Measurements from ENCODE around the gene OR5H2.
"Not testable (repeated sequence)": the region's sequence is repeated elsewhere in the genome, so short reads cannot be mapped to it uniquely, and the experiment has no call there.

Gene OR5H2

DNA sequence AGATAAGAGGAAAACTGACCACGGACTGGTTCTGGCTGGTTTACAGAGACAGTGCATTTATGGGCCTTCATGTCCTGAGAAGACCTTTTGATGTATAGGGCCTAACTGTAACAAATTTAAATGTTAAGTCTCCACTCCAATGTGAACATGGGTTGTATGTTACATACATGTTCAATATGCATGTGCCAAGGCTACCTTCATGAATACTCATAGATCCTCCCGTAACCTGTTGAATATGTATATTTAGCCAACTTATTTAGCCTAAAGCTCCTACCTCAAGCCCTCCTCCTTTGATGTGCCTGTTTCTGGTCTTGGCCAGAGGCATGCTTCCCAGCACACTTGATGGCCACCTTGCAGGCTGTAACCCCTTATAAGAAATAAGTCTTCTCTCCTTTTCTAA is at the start of gene OR5H2:
OR5H2 (plus strand) TSS at position 301 of the 400 bp plus-strand sequence. CDS start 398 bp downstream, outside the sequence.
- DNase-seq: no peak

DNA sequence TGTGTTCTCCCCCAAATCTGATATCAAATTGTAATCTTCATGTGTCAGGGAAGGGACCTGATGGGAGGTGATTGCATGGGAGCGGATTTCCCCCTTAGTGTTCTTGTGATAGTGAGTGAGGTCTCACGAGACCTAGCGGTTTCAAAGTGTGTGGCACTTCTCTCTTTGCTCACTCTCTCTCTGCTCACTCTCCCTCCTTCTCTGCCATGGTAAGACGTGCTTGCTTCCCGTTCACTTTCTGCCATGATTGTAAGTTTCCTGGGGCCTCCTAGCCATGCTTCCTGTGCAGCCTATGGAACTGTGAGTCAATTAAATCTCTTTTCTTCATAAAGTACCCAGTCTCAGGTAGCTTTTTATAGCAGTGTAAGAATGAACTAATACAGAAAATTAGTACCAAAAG is 48.8 kb upstream of the OR5H2 start:
- peak in 1 of 2 donors; percentile 6 for DNase-seq

DNA sequence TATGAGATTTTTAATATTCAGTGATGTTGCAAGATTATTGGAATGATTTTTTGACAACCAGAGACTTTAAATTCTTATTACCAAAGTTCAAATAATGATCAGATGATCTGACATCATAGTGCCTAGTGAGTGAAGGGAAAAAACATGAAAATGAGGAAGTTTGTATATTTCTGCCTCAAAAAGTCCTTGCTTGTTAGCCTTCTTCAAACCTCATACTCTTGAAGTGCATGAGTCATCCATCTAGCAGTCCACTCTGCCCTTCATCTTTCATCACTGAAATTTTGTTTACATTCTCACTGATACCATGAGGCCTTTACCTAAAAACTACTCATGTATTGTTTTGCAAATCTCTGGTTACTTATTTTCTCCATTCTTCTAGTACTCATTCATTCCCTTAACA is 42.2 kb upstream of the OR5H2 start:
- peak; percentile 63 to 78 for DNase-seq

DNA sequence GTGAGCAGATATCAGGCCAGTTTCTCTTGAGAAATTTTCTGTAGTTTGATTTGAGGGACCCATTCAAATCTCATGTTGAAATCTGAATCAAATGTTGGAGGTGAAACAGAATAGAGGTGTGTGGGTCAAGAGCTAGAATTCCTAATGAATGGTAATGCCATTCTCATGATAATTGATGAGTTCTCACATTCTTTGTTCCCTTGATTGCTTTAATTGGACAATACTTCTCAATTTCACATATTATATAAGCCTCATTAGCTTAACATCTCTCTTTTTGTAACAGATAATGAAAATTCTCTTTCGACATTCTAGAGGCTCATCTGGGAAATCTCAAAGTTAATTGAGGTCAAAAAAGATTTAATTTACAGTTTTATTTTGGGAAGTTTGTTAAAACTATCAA is 40.1 kb upstream of the OR5H2 start:
- no peak for DNase-seq

DNA sequence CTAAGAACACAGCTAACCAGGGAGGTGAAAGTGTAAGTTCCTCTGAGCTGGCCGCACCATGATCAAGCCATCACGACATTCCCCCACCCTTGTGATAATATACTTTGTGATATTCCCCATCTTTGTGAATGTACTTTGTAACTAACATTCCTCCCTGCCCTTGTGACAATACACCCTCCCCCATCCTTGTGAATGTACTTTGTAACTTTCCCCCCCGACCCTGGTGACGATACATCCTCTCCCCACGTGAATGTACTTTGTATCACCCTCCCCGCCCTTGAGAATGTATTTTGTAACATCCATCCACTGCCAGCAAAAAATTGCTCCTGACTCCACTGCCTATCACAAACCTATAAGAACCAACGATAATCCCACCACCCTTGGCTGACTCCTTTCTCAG is 38.5 kb upstream of the OR5H2 start:
- DNase-seq: no peak

DNA sequence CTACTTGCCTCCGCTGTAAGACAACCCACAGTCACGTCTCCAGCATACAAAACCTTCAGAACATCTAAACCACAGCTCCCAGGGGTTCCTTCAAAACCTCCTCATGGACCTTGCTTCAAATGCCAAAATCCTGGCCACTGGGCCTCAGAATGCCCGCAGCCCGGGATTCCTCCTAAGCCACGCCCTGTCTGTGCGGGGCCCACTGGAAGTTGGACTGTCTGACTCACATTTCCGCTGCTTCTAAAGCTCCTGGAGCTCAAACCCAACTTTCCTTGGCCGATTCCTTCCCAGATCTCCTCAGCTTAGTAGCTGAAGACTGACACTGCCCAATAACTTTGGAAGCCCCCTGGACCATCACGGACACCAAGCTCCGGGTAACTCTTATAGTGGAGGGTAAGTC is 36.2 kb upstream of the OR5H2 start:
- no peak for DNase-seq

DNA sequence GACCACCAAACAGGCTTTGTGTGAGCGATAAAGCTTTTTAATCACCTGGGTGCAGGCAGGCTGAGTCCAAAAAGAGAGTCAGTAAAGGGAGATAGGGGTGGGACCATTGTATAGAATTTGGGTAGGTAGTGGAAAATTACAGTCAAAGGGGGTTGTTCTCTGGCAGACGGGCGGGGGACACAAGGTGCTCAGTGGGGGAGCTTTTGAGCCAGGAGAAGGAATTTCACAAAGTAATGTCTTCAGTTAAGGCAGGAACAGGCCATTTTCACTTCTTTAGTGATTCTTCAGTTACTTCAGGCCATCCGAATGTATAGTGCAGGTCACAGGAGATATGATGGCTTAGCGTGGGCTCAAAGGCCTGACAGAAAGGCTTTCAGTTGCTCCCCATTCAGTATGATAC is 26.3 kb upstream of the OR5H2 start:
- not testable (repeated sequence) for DNase-seq

DNA sequence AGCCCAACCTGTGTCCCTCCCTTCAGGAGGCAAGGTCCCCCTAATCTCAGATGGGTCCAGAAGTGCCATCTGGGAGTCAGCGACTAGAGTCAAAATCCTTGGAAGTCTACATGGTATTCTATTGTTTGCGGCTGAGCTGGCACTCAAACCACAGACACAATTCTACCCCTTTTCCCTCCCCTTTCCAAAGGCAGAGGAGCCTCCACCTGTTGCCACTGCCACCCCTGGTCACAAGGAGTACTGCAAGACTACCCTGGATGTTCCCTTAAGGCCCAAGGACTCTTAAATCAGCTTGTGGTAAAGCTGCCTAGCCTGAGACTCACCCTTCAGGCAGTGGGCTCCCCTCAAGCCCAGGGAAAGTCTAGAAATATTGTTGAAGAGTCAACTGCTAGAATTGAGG is 22.6 kb upstream of the OR5H2 start:
- DNase-seq: peak in 1 of 2 donors; percentile 3

DNA sequence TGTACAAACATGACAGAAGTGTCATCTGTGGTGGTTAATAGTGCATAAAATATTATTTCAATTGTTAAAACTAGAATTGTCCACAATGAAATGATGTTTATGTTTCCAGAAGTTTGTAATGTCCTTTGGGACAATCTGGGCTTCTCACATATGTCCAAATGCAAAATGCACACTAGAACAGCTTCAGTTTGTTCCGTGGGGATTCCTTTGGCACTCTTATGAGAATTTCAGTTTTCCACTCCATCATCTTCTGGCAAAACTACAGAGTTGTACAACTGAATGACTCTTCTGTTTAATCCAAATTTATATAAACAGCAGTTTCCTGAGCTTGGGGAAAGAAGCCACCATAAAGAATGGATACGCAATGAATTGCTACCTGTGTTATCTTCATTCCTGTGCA is 20.3 kb upstream of the OR5H2 start:
- no peak for DNase-seq

DNA sequence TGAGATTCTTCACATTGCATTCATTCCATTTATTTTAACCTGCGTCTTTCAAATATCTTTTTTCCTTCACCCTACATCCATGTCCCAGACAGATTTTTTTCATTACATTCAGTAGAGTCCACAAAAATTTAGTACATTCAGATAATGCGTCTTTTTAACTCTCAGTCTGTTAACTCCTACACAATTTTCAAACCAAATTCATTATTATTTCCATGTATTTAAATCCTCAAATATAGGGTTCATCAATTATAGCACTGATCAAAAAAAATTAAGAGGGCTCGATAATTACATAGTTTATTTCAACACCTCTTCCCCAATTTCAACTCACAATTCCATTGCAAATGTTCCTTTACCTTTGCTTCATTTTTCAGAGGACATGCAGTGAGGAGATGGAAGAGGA is 18.4 kb upstream of the OR5H2 start, which contains the start of gene OR5H6:
OR5H6 (plus strand) TSS at position 301 of the 400 bp plus-strand sequence; CDS start at position 390, 89 bp downstream.
- no peak for DNase-seq

DNA sequence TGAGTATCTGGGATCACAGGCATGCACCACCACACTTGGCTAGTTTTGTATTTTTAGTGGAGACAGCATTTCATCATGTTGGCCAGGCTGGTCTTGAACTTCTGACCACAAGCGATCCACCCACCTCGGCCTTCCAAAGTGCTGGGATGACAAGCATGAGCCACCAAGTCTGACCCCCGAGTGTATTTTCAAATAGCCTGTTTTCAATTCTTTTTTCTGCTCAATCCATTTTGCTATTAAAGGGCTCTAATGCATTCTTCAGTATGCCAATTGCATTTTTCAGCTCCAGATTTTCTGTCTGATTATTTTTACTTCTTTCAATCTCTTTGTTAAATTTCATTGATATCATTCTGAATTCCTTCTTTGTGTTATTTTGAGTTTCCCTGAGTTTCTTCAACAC is 12.5 kb upstream of the OR5H2 start:
- DNase-seq: no peak

DNA sequence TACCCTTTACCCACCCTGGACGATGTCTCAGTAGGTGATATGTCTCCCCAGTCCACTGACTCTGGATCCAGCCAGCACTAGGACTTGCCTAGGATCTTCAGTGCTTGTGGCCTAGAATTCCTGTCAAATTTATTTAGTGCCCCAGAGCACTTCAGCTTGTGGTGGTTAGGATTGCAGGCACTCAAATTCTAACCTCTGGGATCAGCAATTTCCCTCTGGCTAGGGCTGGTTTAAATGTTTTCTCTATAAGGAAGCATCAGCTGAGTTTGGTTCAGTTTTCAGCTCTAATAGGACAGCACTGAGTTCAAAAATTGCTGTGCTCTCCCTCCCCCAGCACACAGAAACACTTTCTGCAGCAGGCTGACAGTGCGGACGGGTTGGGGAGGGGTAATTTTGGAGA is 10.2 kb upstream of the OR5H2 start:
- DNase-seq: no peak

DNA sequence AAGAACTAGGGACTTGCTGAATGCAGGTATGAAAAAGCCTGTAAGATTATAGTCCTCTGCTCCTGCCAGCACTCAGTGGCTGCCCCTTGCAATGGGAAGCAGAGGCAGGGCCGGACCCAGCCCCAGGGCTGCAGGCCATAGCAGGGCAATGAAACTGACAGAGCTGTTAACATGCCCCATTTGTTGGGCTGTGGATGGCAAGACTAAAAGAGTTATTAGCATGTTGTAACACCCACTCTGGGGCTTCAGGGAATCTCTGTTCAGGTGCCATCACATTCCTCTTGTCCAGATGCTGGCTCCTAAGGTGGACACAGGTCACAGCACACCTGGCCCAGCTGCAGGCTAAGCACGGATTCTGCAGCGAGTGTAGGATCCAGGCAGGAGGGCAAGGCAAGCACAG is 7.4 kb upstream of the OR5H2 start:
- DNase-seq: no peak

DNA sequence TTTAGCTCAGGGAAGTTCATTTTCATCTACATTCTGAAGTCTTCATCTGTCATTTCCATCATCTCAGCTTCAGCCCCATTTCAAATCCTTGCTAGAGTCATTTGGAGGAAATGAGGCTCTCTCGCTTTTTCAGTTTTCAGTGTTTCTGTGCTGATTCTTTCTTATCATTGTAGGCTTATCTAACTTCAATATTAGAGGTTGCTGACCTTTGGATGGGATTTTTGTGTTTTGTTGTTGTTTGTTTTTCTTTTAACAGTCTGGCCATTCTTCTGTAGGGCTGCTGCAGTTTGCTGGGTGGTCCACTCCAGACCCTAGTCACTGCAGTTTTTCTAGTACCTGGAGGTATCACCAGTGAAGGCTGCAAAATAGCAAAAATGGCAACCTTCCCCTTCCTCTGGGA is 8.6 kb downstream of the OR5H2 start:
- no peak for DNase-seq

DNA sequence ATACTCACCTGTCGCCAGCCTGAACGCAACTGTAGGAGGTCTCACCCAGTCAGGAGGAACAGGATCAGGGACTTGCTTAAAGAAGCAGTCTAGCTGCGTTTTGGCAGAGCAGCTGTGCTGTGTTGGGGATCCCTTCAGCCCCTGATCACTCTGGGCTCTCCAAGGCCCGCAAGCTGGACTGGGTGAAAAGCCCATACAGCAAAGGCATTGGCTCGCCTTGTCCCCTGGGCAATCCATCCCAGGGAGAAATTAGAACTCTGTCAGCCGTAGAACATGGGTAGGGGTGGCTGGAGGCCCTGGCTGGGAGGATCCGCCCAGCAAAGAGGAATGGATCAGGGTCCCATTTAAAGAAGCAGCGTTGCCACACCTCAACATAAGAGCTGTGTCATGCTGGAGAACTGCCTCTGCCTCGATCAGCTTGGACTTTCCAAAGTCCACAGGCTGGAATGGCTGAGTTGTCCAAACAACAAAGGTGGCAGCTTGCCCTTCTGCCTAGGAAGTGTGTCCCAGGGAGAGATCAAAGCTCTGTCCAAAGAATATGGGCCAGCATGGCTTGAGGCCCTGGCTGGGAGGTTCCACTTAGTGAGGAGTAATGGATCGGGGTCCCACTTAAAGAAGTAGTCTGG is 9.1 kb downstream of the OR5H2 start:
- no peak for DNase-seq

DNA sequence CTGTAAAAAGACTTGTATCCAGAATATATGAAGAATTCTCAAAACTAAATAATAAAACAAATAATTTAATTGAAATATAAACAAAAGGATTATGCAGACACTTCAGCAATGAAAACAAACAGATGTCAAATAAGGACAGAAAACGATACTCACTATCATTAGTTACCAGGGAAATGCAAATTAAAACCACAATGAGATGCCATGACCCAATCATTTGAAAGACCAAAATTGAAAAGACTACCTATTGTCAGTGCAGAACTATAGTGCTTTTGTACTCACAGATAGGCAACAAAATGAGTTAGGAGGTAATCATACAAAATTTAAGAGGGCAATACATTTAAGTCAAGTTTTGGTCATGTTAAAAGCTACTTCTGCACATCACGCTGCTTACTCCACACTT is 39.8 kb downstream of the OR5H2 start:
- no peak for DNase-seq

DNA sequence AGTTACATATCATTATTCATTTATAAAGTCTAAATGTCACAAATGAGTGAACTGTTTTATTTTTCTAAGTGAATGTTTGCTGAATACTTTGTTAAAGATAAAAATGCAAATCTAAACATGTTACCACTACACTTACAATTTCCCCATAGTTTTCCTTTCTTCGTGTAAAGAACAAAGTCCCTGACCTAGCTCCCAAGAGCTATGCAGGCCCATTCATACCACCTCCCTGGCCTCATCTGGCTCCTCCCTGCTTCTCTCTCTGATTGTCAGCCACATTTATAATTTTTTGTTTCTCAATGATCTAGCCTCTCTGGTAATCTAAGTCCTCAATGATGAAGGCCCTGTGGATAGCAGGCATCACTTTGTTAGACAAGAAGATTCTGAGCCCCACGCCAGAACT is 40.4 kb downstream of the OR5H2 start:
- no peak for DNase-seq

DNA sequence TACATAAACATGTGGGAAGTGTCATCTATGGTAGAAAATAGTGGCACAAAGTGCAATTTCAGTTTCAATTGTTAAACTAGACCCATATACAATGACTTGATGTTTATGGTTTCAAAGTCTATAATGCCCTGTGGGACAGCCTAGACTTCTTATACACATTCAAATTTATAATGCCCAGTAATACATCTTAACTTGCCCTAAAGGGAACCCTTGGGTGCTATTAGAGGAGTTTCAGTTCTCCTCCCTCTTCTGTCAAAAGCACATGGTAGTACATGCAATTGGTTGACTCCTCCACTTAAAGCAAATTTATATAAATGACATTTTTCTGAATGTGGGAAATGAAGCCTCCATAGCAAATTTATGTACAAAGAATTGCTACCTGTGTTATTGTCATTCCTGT is 41.1 kb downstream of the OR5H2 start:
- DNase-seq: no peak

DNA sequence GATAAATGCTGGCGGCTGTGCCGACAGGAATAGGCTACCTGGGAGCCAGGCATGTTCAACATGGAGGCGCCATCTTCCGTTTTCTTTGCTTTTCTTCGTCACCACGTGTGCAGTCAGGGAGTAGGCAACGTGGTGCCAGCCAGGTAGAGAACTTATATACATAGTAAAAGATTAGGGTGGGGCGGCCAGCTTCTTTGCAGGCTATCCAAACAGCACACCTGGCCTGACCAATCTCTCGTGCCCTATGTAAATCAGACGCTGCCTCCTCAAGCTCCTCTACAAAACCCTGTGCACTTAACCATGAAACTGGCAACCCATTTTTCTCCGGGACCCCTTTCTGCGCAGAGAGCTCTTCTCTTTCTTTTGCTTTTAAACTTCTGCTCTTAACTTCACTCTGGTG is 42.8 kb downstream of the OR5H2 start:
- no peak for DNase-seq

DNA sequence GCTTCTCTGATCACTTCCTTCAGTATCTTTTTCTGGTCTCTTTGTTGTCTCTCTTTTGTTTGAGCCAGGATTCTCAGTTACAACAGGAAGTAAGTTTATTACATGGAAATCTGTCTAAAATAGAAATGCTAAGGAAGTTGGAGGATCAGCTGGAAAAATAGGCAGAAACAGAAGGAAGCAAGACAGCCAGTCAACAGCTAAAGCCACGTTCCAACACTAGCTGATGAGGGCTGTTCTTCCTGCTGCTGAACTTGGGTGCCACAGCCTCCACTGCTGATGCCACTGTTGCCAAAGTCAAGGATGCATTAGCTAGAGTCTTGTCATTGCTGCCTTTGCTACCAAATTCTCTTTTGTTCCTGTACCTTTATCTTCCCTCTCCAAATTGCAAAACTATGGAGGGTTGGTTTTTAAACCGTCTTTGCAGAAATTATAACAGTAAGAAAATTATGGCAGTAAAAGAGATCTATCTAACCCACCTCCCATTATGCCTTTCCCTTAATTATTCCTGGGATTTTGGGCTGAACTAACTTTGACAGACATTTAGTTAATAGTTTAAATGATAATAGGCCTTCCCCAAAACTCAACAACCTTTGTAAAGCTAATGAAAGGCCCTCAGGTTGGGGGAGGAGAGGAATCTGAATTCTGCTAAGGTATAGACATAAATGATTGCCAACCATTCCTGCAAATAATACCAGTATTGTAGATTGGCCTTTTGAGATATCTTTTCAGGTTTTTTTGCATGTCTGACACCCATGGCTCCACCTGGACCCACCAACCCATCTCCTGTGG is 44.0 kb downstream of the OR5H2 start:
- no peak for DNase-seq

DNA sequence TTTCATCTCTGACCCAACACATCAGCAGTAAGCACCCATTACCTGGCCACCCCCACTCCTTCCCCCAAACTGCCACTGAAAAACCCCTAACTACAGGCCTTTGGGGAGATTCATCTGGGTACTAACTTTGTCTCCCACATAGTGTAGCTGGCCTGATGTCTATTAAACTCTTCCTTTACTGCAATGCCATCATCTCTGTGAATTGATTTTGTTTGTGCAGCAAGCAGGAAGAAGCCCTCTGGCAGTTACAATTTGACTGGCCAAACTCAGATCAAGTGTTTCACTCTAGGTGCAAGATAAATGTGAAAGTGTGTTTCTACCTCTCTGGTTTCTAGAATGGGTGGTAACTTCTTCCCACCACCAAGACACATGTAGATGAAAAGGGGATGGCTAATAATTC is 44.6 kb downstream of the OR5H2 start:
- no peak for DNase-seq

DNA sequence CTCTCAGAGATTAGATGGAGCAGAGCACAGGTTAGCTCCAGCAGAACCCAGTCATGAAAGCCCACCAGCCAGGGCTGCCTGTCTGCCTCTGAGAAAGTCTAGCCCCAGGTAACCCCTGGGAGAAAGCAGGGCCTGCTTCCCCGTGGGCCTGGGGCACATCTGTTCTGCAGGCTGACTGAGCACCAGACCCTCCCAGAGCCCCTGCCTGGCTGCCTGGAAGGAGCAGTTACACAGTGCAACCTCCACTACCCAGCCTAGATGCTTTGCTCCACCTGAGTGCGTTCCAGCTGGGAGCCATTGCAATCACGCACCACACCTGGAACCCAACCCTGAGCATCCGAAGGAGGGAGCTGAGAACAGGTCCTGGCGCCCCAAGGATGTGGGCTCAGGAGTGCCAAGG is 46.6 kb downstream of the OR5H2 start:
- DNase-seq: no peak

DNA sequence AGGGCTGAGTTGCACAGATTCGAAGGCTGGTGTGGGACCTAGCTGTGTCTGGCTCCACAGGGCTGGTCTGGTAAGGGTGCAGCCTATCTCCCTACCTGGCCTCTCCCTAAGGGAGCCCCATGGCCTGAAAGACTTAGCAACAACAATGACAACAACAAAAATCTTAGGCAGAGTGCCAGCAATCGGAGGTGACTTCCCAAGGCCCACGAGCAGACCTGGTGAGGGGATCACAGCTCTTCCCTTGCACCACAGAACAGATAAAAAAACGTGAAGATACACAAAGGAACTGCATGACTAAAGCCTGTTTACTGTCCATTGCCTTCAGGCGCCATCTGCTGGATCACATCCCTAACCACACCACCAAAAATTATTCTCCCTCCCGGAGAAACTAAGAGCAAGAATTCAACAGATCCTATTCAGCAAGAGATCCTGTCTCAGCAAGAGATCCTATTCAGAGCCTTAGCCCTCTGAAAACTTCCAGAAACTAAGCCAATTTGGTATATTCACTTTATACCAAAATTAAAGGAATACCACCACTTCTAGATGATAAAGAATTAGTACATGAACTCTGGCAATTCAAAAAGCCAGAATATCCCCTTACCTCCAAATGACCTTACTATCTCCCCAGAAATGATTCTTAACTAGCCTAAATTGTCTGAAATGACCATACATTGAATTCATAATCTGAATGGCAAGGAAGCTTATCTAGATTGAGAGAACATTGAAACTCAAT is 47.3 kb downstream of the OR5H2 start:
- peak; percentile 29 to 77 for DNase-seq

DNA sequence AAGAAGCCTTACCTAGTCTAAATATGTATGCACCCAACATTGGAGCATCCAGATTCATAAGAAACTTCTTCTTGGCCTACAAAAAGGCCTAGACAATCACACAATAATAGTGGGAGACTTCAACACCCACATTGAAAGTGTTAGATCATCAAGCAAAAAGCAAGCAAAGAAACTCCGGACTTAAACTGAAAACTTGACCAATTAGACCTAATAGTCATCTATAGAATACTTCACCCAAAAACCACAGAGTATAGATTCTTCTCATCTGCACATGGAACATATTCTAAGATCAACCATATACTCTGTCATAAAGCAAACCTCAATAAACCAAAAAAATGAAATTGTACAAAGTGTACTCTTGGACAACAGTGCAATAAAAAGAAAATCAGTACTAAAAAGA is 49.0 kb downstream of the OR5H2 start:
- no peak for DNase-seq

All from inflammatory macrophage treated with lipopolysaccharide for 1 hour (primary cell).